ENCODE results near the gene GTSE1. TPM values are rescaled to one million over a fixed set of nuclear protein-coding genes. Genes with fewer than 3 reads are reported as not detected.

Gene GTSE1
- total and polyA plus RNA-seq, 4 donors = 1.0 to 2.3 (median 1.2) TPM

GRCh38 chr22:46368871-46369715 is 72.4 kb downstream of the GTSE1 start:
- H3K36me3 ChIP-seq (ENCODE audit: control insufficient read depth in 4 of 4, insufficient read depth in 4 of 4, low read length in 4 of 4) = peaks cover 0 to 14% (median 0%) of the 10 kb centered on the region in 4 donors
- 90 to 92% methylated on average over 31 of the region's 31 CpGs for WGBS, 2 donors
- no peaks in the 10 kb centered on the region for H3K27me3 ChIP-seq (ENCODE audit: control insufficient read depth in 3 of 3, insufficient read depth in 3 of 3, low read length in 2 of 3)
- peaks cover 0 to 4% (median 0%) of the 10 kb centered on the region in 5 donors for H3K4me1 ChIP-seq (ENCODE audit: control insufficient read depth in 5 of 5, insufficient read depth in 5 of 5, low read length in 5 of 5)
- H3K4me3 ChIP-seq = no peak overlapping the region
- ATAC-seq (ENCODE audit: insufficient read depth, low FRiP score) (no peak), DNase-seq (no peak)
- H3K9me3 ChIP-seq (ENCODE audit: control insufficient read depth in 4 of 4, insufficient read depth in 3 of 4, low read length in 3 of 4) = peaks cover 0 to 2% (median 0%) of the 10 kb centered on the region in 4 donors
- H3K27ac ChIP-seq (ENCODE audit: low read depth in 1 of 2, low read length in 1 of 2) = no peak overlapping the region
- TF ChIP-seq, protein P1, sequence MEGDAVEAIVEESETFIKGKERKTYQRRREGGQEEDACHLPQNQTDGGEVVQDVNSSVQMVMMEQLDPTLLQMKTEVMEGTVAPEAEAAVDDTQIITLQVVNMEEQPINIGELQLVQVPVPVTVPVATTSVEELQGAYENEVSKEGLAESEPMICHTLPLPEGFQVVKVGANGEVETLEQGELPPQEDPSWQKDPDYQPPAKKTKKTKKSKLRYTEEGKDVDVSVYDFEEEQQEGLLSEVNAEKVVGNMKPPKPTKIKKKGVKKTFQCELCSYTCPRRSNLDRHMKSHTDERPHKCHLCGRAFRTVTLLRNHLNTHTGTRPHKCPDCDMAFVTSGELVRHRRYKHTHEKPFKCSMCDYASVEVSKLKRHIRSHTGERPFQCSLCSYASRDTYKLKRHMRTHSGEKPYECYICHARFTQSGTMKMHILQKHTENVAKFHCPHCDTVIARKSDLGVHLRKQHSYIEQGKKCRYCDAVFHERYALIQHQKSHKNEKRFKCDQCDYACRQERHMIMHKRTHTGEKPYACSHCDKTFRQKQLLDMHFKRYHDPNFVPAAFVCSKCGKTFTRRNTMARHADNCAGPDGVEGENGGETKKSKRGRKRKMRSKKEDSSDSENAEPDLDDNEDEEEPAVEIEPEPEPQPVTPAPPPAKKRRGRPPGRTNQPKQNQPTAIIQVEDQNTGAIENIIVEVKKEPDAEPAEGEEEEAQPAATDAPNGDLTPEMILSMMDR (IDR thresholded peaks at IDR 0.05; ENCODE audit: control extremely low read depth, extremely low read depth) = no peak
- H3K9ac ChIP-seq (ENCODE audit: insufficient read depth in 1 of 2, low read length in 2 of 2) = no peak overlapping the region

DNA sequence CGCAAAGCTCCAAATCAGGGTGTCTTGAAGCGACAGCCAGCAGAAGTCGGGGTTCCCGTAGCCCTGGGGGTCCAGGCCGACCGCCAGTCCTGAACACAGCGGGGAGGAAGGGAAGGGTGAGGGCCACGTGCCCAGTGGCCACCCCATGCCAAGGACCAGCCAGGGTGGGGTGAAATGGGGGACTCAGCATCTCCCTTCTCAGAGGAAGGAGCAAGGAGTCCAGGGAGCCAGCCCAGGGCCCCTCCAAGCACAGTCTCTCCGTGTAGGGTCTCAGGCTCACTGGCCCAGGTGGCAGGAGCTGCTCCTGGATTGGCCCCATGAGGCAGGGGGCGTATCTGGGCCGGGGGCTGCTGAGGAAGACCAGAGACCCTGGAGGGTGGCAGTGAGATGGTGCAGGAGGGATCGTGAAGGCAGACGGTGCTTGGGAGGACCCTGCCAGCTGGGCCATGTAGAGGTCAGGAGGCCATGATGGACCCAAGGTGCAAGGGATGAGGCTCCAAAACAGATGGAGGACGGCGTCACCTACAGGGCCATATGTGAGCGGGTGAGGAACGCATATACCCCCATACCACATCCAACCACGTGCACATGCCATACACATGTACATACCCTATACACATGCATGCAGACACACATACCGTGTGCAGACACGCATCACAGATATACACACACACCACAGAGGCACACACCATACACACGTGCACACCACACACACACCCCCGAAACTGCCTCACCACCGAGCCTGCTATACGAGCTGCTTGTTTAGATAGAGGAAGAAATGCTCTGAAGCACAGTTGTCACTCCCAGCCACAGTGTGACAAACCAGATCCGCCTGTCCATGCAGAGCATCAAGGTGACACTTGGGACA is 73.3 kb downstream of the GTSE1 start:
- H3K9me3 ChIP-seq (ENCODE audit: control insufficient read depth in 4 of 4, insufficient read depth in 3 of 4, low read length in 3 of 4) = peaks cover 0 to 4% (median 0%) of the 10 kb centered on the region in 4 donors
- WGBS, 2 donors = 84 to 91% methylated on average over 24 to 25 of the region's 25 CpGs
- DNase-seq (no peak), ATAC-seq (ENCODE audit: insufficient read depth, low FRiP score) (no peak)
- H3K4me1 ChIP-seq (ENCODE audit: control insufficient read depth in 5 of 5, insufficient read depth in 5 of 5, low read length in 5 of 5) = peaks cover 0 to 8% (median 0%) of the 10 kb centered on the region in 5 donors
- no peak overlapping the region for H3K4me3 ChIP-seq
- TF ChIP-seq, protein P1 (IDR thresholded peaks at IDR 0.05; ENCODE audit: control extremely low read depth, extremely low read depth) = no peak
- no peaks in the 10 kb centered on the region for H3K27me3 ChIP-seq (ENCODE audit: control insufficient read depth in 3 of 3, insufficient read depth in 3 of 3, low read length in 2 of 3)
- no peak overlapping the region for H3K27ac ChIP-seq (ENCODE audit: low read depth in 1 of 2, low read length in 1 of 2)
- peaks cover 0 to 8% (median 0%) of the 10 kb centered on the region in 4 donors for H3K36me3 ChIP-seq (ENCODE audit: control insufficient read depth in 4 of 4, insufficient read depth in 4 of 4, low read length in 4 of 4)
- no peak overlapping the region for H3K9ac ChIP-seq (ENCODE audit: insufficient read depth in 1 of 2, low read length in 2 of 2)

DNA sequence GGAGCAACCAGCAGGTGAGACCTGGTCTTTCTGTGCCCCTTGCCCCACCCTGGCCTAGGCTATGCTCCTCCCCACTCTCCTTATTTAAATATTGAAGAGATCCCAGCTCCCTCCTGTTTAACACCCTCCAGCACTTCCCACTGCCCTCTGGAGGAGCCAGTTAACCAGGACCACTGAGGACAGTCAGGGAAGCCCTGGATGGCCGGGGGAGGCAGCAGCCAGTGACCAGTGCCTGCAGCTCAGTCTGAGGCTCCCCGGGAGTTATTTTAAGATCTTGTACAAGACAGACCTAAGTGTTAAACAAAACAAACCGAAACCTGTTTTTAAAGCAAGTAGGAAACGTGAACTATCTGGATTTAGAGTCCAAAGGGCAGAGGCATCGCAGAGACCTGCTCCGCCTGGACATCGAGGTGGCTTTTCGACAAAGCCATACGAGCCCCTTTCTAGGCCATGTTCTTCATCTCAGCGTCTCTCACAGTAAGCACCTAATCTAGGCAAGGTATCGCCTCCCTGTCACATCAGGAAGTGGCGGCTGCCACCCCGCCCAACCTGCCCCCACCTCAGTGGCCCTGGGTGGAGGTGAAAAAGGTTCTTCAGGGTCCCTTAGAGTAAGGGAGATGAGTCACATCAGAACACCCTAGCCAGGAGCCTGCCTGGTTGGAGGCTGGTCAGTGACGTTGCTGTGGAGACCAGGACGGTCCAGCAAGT is 74.1 kb downstream of the GTSE1 start:
- H3K4me3 ChIP-seq = no peak overlapping the region
- no peak overlapping the region for H3K9ac ChIP-seq (ENCODE audit: insufficient read depth in 1 of 2, low read length in 2 of 2)
- H3K9me3 ChIP-seq (ENCODE audit: control insufficient read depth in 4 of 4, insufficient read depth in 3 of 4, low read length in 3 of 4) = peaks cover 0 to 6% (median 0%) of the 10 kb centered on the region in 4 donors
- ATAC-seq (ENCODE audit: insufficient read depth, low FRiP score) = no peak
- H3K27me3 ChIP-seq (ENCODE audit: control insufficient read depth in 3 of 3, insufficient read depth in 3 of 3, low read length in 2 of 3) = no peaks in the 10 kb centered on the region
- peaks cover 0 to 5% (median 0%) of the 10 kb centered on the region in 4 donors for H3K36me3 ChIP-seq (ENCODE audit: control insufficient read depth in 4 of 4, insufficient read depth in 4 of 4, low read length in 4 of 4)
- 78 to 84% methylated on average over 15 of the region's 15 CpGs for WGBS, 2 donors
- DNase-seq = no peak
- H3K4me1 ChIP-seq (ENCODE audit: control insufficient read depth in 5 of 5, insufficient read depth in 5 of 5, low read length in 5 of 5) = peaks cover 0 to 8% (median 0%) of the 10 kb centered on the region in 5 donors
- TF ChIP-seq, protein P1 (IDR thresholded peaks at IDR 0.05; ENCODE audit: control extremely low read depth, extremely low read depth) = no peak
- H3K27ac ChIP-seq (ENCODE audit: low read depth in 1 of 2, low read length in 1 of 2) = no peak overlapping the region
